Right lung (tissue), 5 donors: ENCODE data around the gene HHATL. TPM values are rescaled to one million over a fixed set of nuclear protein-coding genes. Genes with fewer than 3 reads are reported as not detected.

Experiments used
- DNase-seq, 2 donors: peaks; one replicate each; pipeline ENCODE4 v3.0.0-alpha.2; 2013
- polyA plus RNA-seq, 5 donors: library from polyadenylated mRNA; unstranded; fragments of 120-200 nt; gene quantifications; one replicate each; pipeline versions ENCODE4 v1.2.1 to v1.2.3, GENCODE V29; 2013; ENCODE audit warnings: inconsistent platforms in 1 of 5, low replicate concordance in 1 of 5; ENCODE audit not compliant: insufficient read length in 5 of 5, insufficient read depth in 1 of 5

HHATL gene
- polyA plus RNA-seq, 5 donors = 0.84 to 3.0 (median 1.6) TPM; not detected in 1

DNA sequence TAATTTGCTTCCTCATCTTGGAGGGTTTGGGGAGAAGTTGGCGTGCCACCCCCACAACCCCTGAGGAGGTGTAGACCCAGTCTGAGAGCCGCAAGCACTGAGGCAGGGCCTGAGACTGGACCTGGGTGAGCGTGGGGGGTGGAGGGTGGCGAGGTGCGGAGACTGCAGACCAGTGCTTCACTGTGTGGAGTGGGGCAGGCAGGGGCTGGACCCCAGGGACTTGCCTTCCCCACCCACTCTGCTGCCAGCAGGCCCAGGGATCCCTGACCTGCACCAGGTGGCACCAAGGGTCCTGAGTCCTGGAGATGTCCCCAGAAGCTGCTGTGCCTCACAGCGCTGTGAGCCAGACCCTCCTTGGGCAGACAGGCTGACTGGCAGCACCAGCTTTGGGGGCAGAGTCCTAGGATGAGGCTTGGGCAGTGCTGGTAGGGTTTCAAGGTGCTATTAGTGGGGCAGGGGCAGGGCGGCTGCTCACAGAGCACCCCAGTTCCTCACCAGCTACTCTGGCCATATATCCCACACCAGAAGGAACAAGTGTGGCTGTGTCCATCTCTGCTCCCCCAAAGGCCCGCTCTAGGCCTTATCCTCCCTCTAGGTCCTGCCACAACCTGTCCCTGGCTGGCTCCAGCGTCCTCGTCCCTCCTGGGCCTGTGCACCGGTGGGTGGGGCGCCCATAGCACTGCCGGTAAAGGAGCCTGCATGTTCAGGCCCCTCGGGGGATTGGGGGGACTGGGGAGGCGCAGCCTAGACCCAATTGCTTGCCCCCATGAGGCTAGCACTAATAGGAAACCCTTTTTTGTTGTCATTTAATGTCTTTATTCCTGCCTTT is 37.3 kb downstream of the HHATL start:
- no peak for DNase-seq

DNA sequence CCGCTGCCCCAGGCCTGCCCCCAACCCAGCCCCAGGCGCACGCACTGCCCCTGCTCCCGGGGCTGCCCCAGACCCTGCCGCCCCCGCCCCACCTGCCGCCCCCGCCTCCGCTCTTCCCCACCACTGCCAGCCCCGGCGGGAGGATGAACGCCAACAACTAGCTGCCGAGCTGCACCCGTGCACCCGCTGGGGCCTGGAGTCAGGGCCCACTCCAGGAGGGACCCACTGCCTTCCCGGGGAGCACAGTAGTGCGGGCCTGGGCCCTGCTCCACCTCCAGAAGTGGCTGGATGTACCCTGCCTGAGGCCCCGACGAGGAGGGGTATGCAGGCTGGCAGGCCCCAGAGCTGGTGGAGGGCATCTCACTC is 38.2 kb downstream of the HHATL start:
- no peak for DNase-seq

DNA sequence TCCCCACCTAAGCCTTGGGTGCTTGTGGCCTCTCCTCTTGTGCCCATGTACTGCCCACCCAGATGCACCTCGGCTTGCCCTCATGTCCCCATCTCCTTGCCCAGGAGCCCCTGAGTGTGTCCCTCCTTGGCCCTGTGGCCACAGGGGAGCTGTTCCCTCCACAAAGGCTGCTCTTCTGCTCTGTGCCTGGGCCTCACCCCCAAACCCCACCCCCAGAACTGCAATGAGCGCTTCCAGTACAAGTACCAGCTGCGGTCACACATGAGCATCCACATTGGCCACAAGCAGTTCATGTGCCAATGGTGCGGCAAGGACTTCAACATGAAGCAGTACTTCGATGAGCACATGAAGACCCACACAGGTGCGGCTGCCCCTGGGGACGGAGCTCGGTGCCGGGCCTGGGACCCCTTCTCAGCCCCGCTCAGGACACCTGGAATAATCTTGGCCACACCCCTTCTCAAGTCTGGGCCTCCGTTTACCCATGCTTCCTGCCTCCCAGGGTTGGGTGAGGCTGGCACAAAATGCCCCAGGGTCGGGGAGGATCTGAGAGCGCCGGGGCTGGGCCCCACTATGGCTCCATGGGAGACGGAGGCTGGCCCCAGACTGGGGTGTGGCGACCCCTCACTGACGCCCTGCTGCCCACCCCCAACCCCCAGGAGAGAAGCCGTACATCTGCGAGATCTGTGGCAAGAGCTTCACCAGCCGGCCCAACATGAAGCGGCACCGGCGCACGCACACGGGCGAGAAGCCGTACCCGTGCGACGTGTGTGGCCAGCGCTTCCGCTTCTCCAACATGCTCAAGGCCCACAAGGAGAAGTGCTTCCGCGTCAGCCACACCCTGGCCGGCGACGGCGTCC is 38.8 kb downstream of the HHATL start:
- no peak for DNase-seq

DNA sequence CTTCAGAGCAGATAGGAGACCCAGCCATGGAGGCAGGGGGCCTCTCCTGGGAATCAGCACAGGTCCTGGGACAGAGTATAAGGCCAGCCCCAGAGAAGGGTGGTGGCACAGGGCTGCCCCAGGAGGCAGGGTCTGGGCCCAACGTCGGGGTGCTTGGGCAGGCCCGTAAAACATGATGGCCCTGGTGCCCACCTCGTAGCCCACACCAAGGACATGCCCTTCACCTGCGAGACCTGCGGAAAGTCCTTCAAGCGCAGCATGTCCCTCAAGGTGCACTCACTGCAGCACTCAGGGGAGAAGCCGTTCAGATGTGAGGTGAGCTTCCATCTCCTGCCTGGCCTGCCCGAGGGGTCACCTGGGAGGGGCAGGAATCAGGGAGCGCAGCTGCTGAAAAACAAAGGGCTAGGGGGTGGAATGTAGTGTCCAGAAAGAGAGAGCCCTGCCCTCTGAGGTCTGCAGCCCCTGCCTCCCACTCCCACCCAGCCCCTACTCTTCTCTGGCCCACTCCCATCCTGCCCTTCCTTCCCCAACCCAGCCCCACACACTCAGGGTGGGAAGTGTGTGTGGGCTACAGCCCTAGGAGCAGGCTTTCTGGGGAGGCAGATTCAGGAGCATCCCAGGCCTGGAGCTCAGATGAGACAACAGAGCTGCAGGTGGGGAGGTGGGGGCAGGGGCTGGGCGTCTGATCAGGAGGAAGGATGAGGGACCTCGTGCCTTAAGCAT is 39.6 kb downstream of the HHATL start:
- no peak for DNase-seq

DNA sequence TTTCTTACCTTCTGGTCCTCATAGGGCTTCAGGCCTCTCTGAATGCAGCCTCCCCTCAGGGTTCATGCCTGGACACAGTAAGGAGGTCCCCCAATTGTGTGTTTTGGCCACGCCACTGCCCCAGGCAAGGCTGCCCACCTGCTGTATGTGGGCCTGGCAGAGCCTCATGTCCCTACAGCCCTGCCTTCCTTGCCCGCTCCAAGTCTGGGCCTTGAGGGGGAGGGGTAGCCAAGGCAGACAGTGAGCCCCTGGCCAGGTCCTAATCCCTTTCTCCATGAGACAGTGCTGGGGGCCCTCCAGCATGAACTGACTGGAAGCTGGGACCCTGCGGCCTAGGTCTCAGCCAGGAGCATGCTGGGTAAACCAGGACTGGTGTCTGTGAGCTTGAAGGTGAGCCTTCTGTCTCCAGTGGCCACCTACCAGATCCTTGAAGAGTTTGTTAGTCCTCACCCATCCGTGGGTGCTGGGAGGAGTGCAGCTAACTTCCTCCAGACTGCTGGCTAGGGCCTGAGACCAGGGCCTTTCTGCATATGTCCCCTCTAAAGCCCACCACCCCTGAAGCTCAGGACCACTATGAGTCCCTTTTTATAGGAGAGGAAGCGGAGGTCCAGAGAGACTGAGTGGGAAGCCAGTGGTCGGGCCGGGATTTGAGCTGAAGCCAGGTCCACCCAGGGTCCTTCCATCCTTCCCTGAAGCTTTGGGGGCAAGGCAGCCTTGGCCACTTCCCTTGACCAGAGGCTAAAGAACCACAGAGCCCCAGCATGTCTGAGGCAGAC is 40.4 kb downstream of the HHATL start:
- no peak for DNase-seq

GRCh38 chr3:42661593-42662022 is 41.0 kb downstream of the HHATL start:
- no peak for DNase-seq

DNA sequence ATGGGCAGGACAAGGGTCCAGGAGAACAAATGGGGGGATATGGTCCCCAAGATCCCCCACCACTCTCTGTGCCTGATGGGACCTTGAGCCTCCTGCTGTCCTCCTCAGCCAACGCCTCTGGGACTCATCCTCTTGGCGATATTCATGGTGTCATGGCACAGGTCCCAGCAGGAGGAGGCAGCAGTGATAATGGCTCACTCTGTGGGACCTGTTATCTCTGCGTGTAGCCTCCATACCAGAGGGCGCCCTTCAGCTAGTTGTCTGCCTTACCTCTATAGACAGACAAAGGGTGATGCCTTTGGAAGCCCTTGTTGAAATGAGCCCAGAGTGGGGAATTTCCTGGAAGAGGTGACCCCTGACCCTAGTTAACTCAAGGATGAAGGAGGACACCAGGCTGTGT is 41.7 kb downstream of the HHATL start:
- DNase-seq = no peak

- DNase-seq = no peak
These were observed 42.4 kb downstream of the HHATL start for GRCh38 chr3:42660131-42660715.

DNA sequence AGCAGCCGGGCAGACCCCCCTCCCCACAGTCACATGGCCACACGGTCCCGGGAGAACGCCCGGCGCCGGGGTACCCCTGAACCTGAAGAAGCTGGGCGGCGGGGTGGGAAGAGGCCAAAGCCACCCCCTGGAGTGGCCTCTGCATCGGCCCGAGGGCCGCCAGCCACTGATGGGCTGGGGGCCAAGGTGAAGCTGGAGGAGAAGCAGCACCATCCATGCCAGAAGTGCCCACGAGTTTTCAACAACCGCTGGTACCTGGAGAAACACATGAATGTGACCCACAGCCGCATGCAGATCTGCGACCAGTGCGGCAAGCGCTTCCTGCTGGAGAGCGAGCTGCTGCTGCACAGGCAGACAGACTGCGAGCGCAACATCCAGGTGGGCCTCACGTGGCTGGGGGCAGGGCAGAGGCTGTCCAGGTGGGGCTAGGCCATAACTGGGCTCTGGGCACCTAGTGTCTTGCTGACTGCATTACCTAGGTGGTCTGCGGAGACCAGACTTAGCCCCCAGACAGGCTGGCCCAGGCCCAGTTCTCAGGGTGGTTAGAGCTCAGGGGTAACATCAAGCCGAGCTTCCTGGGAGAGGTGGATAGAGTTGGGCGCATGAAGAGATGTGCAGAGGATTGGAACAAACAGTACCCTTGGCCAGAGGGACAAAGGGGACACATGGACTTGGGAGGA is 43.0 kb downstream of the HHATL start:
- no peak for DNase-seq

GRCh38 chr3:42658771-42659390 is 43.7 kb downstream of the HHATL start:
- no peak for DNase-seq

DNA sequence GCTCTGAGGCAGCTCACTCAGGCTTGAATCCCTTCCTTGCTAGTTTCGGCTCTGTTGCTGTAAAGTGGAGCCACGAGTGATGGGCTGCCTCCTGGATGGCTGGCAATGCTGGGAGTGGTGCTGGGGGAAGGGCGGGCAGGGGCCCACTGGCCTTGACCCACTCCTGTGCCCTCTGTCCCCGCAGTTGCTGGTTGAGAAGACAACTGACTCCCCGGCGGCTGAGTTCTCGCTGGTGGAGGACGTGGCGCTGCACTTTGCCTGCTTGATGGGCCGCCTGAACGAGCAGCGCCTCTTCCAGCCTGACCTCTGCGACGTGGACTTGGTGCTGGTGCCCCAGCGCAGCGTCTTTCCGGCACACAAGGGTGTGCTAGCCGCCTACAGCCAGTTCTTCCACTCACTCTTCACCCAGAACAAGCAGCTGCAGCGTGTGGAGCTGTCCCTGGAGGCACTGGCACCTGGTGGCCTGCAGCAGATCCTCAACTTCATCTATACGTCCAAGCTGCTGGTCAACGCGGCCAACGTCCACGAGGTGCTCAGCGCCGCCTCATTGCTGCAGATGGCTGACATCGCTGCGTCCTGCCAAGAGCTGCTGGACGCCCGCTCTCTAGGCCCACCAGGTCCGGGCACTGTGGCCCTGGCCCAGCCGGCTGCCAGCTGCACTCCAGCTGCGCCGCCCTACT is 44.4 kb downstream of the HHATL start:
- DNase-seq = no peak

- DNase-seq = no peak
These were observed 44.9 kb downstream of the HHATL start for GRCh38 chr3:42657675-42658074.

- no peak for DNase-seq
These were observed 45.7 kb downstream of the HHATL start for GRCh38 chr3:42656680-42657610.

DNA sequence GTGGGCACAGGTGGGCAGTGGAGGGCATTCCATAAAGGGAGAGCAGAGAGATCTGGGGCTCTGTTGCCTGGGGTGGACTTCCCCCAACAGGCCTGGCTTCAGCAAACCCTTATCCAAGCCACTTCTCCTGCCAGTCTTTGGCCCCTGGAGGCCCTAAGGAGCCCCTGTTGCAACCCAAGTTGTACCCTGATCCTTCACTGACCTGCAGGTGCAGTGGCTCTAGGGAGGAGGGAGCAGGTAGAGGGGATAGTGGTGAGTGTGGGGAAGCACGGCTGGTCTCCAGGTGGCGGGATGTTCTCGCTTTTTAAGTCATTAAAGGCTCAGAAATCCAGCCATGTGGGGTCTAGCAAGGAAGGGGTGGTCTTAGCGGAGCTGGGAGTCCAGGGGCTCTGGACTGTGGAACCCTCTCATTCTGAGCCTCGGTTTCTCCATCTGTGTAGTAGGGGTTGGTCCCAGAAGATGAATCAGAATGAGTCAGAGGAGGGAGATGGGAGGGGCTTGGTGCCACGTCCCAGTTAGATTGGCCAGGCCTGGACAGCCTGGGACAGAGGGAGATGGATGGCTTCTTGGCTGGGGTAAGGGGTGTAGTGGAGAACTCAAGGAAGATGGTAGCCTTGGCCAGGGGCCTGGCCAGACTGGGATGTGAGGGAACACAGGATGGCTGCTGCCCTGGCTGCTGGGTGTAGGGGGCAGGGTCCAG is 46.5 kb downstream of the HHATL start:
- no peak for DNase-seq

DNA sequence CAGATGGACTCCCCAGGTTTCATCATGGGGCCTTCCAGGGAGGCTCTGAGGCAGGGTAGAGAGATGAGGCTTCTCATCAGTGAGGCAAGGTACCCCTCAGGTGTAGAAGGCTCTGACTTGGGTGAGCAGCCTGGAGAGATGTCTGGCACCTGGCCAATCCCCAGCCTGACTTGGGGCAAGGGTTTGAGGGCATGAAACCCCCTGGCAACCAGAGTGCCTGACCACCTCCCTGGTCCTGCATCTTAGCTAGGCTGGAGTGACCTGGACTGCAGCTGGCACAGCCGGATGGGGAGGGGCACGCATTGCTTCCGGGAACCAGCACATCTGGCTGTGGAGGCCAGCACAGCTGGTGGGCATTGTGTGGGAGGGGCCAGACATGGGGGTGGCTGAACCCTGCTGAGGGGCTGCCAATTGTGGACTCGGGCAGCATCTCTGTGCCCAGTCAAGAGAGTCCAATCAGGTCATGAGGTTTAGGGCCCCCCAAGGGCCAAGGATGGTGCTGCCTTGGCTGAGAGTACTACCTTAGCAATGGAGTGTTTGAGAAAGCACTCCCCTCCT is 47.2 kb downstream of the HHATL start:
- no peak for DNase-seq

- peak; percentile 42 to 54 for DNase-seq
These were observed 48.0 kb downstream of the HHATL start for GRCh38 chr3:42654331-42655201.
